ENCODE measurements around the gene PRR16.

Gene PRR16

GRCh38 chr5:120734033-120734432 is 269.9 kb downstream of the PRR16 start:
- ChIA-PET CTCF (no interaction called here), POLR2A (no interaction called here)
- TF ChIP-seq CTCF (IDR thresholded peaks at IDR 0.05; ENCODE audit: insufficient read depth, low read length, missing control alignments): no peak
- no peak for DNase-seq (ENCODE audit: low read depth, low spot score)
- H3K4me3 ChIP-seq (ENCODE audit: low read depth, low read length): no peak overlapping the region

- ChIA-PET POLR2A (no interaction called here), CTCF (no interaction called here)
- no peak overlapping the region for H3K4me3 ChIP-seq (ENCODE audit: low read depth, low read length)
- no peak for DNase-seq (ENCODE audit: low read depth, low spot score)
- no peak for TF ChIP-seq CTCF (IDR thresholded peaks at IDR 0.05; ENCODE audit: insufficient read depth, low read length, missing control alignments)
Observed at GRCh38 chr5:120735076-120735475, 271.0 kb downstream of the PRR16 start.
